Cardiac fibroblast (primary cell): Measurements from ENCODE around the gene NDUFB11.

Source experiments
- DNase-seq, 2 donors: peaks; one replicate each; pipeline versions ENCODE4 v3.0.0 to v3.0.0-alpha.2; 2010; ENCODE audit warnings: low read depth in 2 of 2
- H3K4me3 ChIP-seq, 2 donors: replicated peaks in 1 of 2; 1 replicate in 1 of 2; 2 replicates in 1 of 2; pipeline ENCODE4 v1.5.1; 2011; ENCODE audit warnings: low read depth in 2 of 2, low read length in 2 of 2, mild to moderate bottlenecking in 2 of 2, moderate library complexity in 1 of 2
- CTCF ChIP-seq: IDR thresholded peaks from one replicate; pipeline ENCODE4 v1.5.1; 2011; ENCODE audit warnings: low read depth, mild to moderate bottlenecking, low read length, inconsistent platforms

Gene NDUFB11

GRCh38 chrX:47144626-47145394 lies at the start of gene NDUFB11, which contains the start of gene RBM10:
TSS of gene NDUFB11 (minus strand) at chrX:47144702. CDS start at chrX:47144679, 23 bp downstream.
TSS of gene RBM10 (plus strand) at chrX:47145221. CDS start at chrX:47147482, 2,261 bp downstream.
- H3K4me3 ChIP-seq, result peak within 1 kb of the TSS; percentile 75 to 77
- TF ChIP-seq CTCF, result peak; percentile 59
- DNase-seq, result peak; percentile 96

GRCh38 chrX:47193475-47194193 lies 49.1 kb upstream of the NDUFB11 start, which contains the start of gene UBA1:
TSS of gene UBA1 (plus strand) at chrX:47193829. CDS start at chrX:47198803, 4,974 bp downstream.
- peak; percentile 95 for DNase-seq
- H3K4me3 ChIP-seq, result peak within 1 kb of the TSS; percentile 76 to 82
- TF ChIP-seq CTCF, result peak; percentile 54

- H3K4me3 ChIP-seq, result peak overlapping the region; percentile 57 to 64
- DNase-seq, result no peak
- TF ChIP-seq CTCF, result no peak
Observed at GRCh38 chrX:47191806-47192401, 47.4 kb upstream of the NDUFB11 start.

DNA sequence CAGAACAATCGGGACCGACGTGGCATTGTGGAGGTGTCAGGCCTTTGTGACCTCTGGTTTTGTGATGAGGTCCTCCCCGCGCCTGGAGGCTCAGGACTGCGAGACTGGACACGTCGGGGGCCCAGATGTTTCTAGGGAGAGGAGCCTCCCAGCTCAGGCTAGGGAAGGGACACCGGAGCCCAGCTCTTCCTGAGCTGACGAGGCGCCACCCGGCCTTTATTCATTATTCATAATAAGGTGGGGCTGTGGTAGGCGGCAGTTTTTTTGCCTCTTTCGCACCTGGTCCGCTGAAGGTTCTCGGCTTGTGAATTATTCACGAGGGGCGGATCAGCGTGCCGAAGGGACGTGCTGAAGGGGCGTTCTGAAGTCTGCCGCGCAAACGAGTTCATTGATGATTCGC lies 46.8 kb upstream of the NDUFB11 start:
- H3K4me3 ChIP-seq, result peak overlapping the region; percentile 57 to 64
- peak in 1 of 2 donors; percentile 16 for DNase-seq
- no peak for TF ChIP-seq CTCF

DNA sequence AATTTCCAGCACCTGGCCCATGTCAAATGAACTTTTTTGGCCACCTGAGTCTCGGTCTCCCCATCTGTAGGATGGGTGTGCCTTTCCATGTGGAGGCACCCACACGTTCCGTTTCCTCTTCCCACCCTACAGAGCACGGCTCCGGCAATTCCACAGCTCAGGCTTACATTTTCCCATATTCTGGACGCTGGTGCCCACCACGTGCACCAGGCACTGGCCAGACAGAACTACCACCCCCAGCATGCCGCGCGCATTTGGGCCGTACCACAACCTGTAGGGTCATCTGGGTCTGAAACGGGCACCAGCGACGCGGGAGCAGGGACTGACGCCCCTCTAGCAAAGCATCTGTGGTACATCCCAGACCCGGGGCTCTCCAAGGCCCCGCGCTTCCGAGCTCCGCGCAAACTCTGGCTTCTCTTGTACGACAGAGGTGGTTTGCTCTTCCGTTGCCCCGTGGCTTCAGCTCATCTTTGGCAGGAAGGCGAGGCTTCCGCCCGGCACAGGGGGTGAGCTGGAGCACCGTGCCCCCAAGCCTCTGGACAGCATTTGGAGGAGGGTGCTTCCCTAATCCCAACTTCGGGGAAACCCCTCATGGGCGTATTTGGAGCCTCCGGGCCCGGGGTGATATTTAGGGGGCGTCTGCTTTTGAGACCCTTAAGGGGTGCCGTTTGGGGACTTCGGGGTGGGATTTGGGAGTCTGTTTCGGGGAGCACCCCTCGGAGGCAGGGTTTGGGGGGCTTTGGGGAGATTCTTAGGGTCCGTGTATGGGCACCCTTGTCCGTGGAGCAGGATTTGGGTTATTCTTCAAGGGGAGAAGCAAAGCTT lies 46.2 kb upstream of the NDUFB11 start:
- peak overlapping the region; percentile 57 to 64 for H3K4me3 ChIP-seq
- peak; percentile 93 to 96 for DNase-seq
- TF ChIP-seq CTCF, result no peak

DNA sequence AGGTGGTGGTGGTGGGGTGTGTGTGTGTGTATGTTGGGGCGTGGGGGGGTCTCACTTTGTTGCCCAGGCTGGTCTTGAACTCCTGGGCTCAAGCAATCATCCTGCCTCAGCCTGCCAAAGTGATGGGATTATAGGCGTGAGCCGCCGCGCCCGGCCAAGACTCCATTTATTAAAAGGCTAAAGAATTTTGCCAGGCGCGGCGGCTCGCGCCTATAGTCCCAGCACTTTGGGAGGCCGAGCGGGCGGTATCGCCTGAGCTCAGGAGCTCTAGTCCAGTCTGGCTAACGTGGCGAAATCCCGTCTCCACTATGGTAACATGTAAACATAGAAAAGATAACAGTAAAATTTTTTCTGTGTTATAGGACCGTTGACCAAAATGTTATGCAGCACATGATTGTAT lies 45.4 kb upstream of the NDUFB11 start:
- no peak for TF ChIP-seq CTCF
- no peak for DNase-seq
- no peak overlapping the region for H3K4me3 ChIP-seq
